ENCODE data around the gene CLDN9. TPM values are rescaled to one million over a fixed set of nuclear protein-coding genes. Genes with fewer than 3 reads are reported as not detected.

Gene CLDN9
- total RNA-seq, 1 donor from 2014 or later: not detected

DNA sequence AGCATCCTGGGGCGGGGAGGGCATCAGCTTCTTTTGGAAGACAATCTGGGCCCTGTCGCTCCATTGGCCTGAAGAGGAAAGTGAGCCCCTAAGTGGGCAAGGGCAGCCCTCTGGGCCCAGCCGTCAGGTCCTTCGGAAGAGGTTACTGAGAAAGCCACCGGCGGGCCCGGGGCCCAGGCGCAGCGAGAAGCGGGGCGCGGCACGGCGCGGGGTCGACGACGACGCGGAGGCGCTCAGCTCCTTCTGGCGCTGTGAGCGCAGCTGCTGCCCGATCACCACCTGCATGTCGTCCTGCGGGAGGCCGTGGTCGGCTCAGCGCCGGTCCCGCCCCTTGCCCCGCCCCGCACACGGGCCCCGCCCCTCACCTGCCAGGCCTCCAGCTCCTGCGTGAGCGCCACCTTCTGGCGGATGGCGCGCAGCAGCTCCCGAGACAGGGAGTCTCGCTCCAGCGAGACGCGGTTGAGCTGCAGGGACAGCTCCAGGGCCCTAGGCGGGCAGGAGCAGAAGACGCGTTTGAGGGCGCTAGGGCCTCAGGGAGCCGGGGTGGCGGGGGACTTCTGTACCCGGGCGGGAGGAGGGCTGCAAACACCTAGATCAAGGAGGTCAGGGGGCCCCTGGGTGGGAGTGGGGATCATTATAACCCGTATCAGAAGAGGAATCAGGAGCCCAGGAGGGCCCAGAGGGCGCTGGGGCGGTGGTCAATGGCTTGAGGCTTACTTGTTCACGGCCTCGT, 15.4 kb downstream of the CLDN9 start:
- Mint-ChIP-seq H3K36me3 (ENCODE audit: low read depth) (peaks cover 21% of the 10 kb centered on the region), H3K9me3 (no peaks in the 10 kb centered on the region), H3K27ac (no peak overlapping the region), H3K27me3 (peaks cover 25% of the 10 kb centered on the region), H3K4me3 (no peak overlapping the region), H3K4me1 (peaks cover 25% of the 10 kb centered on the region)
- peak; percentile 51 for ATAC-seq (ENCODE audit: low read depth)
- DNase-seq: peak; percentile 79
- POLR2A ChIA-PET: interaction anchor here (0.6 to 2.4 kb wide), 11 partner anchors 8 to 349 kb away, joined by 3 to 23 read pairs (median 4); partner anchors contain the start of genes KCTD5, TNFRSF12A, ZNF213 and ZNF263
- CTCF ChIA-PET: interaction anchor here (0.5 to 9.0 kb wide), 16 partner anchors 9 to 161 kb away, joined by 3 to 87 read pairs (median 4); partner anchors contain the start of genes TNFRSF12A and ZNF213
- TF ChIP-seq, protein P1, sequence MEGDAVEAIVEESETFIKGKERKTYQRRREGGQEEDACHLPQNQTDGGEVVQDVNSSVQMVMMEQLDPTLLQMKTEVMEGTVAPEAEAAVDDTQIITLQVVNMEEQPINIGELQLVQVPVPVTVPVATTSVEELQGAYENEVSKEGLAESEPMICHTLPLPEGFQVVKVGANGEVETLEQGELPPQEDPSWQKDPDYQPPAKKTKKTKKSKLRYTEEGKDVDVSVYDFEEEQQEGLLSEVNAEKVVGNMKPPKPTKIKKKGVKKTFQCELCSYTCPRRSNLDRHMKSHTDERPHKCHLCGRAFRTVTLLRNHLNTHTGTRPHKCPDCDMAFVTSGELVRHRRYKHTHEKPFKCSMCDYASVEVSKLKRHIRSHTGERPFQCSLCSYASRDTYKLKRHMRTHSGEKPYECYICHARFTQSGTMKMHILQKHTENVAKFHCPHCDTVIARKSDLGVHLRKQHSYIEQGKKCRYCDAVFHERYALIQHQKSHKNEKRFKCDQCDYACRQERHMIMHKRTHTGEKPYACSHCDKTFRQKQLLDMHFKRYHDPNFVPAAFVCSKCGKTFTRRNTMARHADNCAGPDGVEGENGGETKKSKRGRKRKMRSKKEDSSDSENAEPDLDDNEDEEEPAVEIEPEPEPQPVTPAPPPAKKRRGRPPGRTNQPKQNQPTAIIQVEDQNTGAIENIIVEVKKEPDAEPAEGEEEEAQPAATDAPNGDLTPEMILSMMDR (IDR thresholded peaks at IDR 0.05): peak; percentile 42
- intact Hi-C loops (cut with micrococcal nuclease): loop anchor here (1.0 to 2.0 kb wide), 2 partner anchors 25 to 31 kb away; no protein-coding TSS in a partner anchor

DNA sequence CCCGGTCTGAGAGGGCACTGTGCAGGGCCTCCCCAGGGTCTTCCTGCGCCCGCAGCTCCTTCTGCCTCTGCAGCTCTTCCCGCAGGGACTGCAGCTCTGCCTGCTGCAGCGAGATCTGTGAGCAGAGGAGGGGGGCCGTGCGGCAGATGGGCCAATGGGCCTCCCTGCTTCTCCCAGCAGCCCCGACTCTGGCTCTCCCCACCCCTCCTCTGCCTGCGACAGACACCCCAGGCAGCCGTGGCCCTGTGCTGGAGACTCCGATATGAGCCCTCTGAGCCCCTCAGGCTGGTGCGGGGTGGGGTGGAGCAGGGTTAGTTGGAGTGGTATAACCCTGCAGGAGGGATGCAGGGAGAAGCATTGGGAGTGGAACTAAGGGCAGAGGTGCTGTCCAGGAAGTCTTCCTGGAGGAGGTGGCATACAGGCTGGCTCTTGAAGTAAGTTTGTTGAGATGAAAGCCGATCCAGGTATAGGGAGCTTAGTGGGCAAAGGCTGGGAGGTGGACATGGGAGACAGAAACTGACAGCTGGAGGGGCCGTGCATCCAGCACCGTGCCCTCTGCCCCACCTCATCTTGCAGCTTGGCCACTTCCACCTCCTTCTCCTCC, 16.1 kb downstream of the CLDN9 start:
- Mint-ChIP-seq H3K27ac (no peak overlapping the region), H3K4me3 (no peak overlapping the region), H3K36me3 (ENCODE audit: low read depth) (peaks cover 21% of the 10 kb centered on the region), H3K9me3 (no peaks in the 10 kb centered on the region), H3K4me1 (peaks cover 19% of the 10 kb centered on the region), H3K27me3 (peaks cover 31% of the 10 kb centered on the region)
- DNase-seq: no peak
- intact Hi-C loops (cut with micrococcal nuclease): loop anchor here (1.0 to 2.0 kb wide), 2 partner anchors 26 to 30 kb away; no protein-coding TSS in a partner anchor
- ATAC-seq (ENCODE audit: low read depth): no peak
- CTCF ChIA-PET: interaction anchor here (0.5 to 9.0 kb wide), 13 partner anchors 8 to 154 kb away, joined by 3 to 87 read pairs (median 4); partner anchors contain the start of genes TNFRSF12A and ZNF213
- TF ChIP-seq, protein P1 (IDR thresholded peaks at IDR 0.05): no peak
- POLR2A ChIA-PET: interaction anchor here (0.6 to 2.4 kb wide), 11 partner anchors 9 to 348 kb away, joined by 3 to 23 read pairs (median 4); partner anchors contain the start of genes TNFRSF12A and ZNF213

DNA sequence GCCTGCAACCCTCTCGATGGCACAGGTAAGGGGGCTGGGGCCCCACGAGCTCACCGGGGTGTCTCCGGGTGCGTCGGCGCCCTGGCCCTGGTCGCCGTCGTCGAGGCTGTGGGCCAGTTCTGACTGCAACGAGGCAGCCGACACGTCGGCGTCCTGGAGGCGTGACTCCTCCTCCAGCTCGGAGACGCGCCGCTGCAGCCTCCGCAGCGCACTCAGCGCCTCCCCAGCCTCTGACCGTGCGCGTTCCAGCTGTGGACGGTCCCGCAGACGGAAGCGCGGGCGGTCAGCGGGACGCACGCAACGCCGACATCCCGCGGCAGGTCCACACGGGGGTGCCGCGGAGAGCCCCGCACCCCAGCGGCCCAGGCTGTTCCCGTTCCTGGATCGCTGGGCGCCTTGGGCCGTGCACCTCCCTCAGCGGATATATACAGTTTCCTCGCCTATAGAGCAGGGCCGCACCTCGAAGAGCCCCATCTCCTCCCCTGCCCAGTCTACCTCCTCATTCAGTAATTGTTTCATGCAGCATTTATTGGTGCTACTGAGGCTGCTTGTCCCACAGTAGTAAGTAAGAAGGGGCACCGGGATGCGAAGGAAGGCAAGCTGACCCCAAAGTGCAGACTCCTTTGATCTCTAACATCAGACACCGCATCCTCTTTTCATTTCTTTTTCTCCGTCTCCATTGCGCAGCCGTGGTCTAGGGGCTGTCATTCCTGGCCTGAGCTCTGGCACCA, 16.9 kb downstream of the CLDN9 start:
- H3K9me3 Mint-ChIP-seq: no peaks in the 10 kb centered on the region
- no peak overlapping the region for H3K27ac Mint-ChIP-seq
- peaks cover 36% of the 10 kb centered on the region for H3K27me3 Mint-ChIP-seq
- ChIA-PET CTCF (interaction anchor here (1.6 to 9.0 kb wide), 5 partner anchors 10 to 138 kb away, joined by 4 to 87 read pairs (median 38); partner anchors contain the start of genes TNFRSF12A and ZNF213), POLR2A (interaction anchor here (0.6 to 2.4 kb wide), 5 partner anchors 22 to 336 kb away, joined by 3 to 23 read pairs (median 3); partner anchors contain the start of gene ZNF213)
- peaks cover 16% of the 10 kb centered on the region for H3K36me3 Mint-ChIP-seq (ENCODE audit: low read depth)
- H3K4me3 Mint-ChIP-seq: no peak overlapping the region
- H3K4me1 Mint-ChIP-seq: peaks cover 13% of the 10 kb centered on the region
- ATAC-seq (ENCODE audit: low read depth) (no peak), DNase-seq (no peak)
- TF ChIP-seq, protein P1 (IDR thresholded peaks at IDR 0.05): no peak
- intact Hi-C loops (cut with micrococcal nuclease): loop anchor here (2.0 kb wide), 2 partner anchors 17 to 29 kb away; partner anchors contain the start of gene MMP25

DNA sequence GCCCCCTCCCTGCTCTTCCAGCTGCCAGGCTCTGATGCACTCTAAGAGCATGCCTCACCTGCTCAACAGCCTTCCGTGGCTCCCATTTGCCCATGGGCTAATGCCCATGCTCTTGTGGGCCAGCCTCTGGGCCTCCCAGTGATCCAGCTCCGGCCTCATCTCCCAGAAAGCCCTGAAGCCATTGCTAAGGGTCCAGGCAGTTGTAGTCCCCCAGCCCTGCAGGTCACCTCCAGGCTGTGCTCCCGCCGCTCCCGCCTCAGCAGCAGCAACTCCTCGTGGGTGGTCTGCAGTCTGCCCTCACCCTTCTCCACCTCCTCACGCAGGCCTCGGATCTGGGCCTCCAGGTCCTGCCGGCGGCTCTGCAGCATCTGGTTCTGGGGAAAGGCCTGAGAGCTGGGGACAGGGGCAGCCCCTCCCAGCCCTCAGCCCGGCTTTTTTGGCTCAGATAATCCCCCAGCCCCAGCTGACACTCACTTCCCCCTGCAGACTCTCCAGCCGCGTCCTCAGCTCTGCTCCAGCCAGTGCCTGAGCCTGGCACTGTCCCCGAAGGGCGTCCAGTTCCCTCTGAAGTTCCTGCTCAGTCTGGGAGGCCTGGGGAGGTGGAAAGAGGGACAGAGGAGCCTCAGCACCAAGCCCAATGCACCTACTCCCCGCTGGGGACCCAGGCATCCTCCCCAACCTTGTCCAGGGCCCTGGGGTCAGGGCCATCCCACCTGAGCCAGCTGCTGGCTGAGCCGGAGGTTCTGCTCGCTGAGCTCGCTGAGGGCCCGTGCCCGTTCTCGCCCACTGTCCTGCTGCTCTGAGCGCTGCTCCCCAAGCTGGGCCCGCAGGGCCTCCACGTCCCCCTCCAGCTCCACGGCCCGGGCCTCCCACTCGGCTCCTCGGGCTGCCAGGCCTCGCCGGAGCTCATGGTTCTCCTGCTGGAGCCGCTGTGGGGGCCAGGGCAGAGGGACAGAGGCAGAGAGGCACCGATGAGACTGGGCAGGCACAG, 17.8 kb downstream of the CLDN9 start:
- Mint-ChIP-seq H3K27ac (no peak overlapping the region), H3K4me1 (peaks cover 14% of the 10 kb centered on the region), H3K9me3 (no peaks in the 10 kb centered on the region), H3K27me3 (peaks cover 41% of the 10 kb centered on the region), H3K36me3 (ENCODE audit: low read depth) (peaks cover 16% of the 10 kb centered on the region), H3K4me3 (no peak overlapping the region)
- ATAC-seq (ENCODE audit: low read depth) (no peak), DNase-seq (no peak)
- intact Hi-C loops (cut with micrococcal nuclease): loop anchor here (1.0 to 2.0 kb wide), 3 partner anchors 16 to 136 kb away; partner anchors contain the start of gene MMP25
- TF ChIP-seq, protein P1 (IDR thresholded peaks at IDR 0.05): no peak
- CTCF ChIA-PET: interaction anchor here (1.3 to 9.0 kb wide), 8 partner anchors 11 to 137 kb away, joined by 3 to 87 read pairs (median 6); partner anchors contain the start of genes TNFRSF12A and ZNF213
- POLR2A ChIA-PET: interaction anchor here (0.6 to 2.4 kb wide), 6 partner anchors 8 to 1943 kb away, joined by 3 to 23 read pairs (median 6); partner anchors contain the start of genes HCFC1R1 and ZNF213

Measured in activated B cell treated with CpG ODN at 0.5 μM for 24 hours (primary cell).